ENCODE data around the gene PDE1C.

PDE1C gene

GRCh38 chr7:31720366-31720765 is 349.8 kb downstream of the PDE1C start:
- no peak overlapping the region for H2AFZ ChIP-seq
- H3K9me3 ChIP-seq (ENCODE audit: control insufficient read depth, low read length), result no peaks in the 10 kb centered on the region
- no peak for TF ChIP-seq CTCF (IDR thresholded peaks at IDR 0.05)
- H3K27ac ChIP-seq, result no peak overlapping the region
- no peaks in the 10 kb centered on the region for H3K36me3 ChIP-seq (ENCODE audit: control insufficient read depth, insufficient read depth, low read length)
- no peak overlapping the region for H3K9ac ChIP-seq
- H3K4me2 ChIP-seq (ENCODE audit: low read length), result no peak overlapping the region
- H3K4me1 ChIP-seq, result no peaks in the 10 kb centered on the region
- no peaks in the 10 kb centered on the region for H3K27me3 ChIP-seq (ENCODE audit: control insufficient read depth, insufficient read depth, low read length)
- H3K4me3 ChIP-seq (ENCODE audit: low read depth, low read length), result no peak overlapping the region
- H3K79me2 ChIP-seq, result no peaks in the 10 kb centered on the region

GRCh38 chr7:31716355-31716754 is 353.9 kb downstream of the PDE1C start:
- Histone ChIP-seq H3K4me2 (ENCODE audit: low read length) (no peak overlapping the region), H3K4me3 (ENCODE audit: low read depth, low read length) (no peak overlapping the region), H3K27me3 (ENCODE audit: control insufficient read depth, insufficient read depth, low read length) (no peaks in the 10 kb centered on the region), H3K9ac (no peak overlapping the region), H2AFZ (no peak overlapping the region), H3K27ac (no peak overlapping the region), H3K4me1 (no peaks in the 10 kb centered on the region), H3K9me3 (ENCODE audit: control insufficient read depth, low read length) (no peaks in the 10 kb centered on the region), H3K36me3 (ENCODE audit: control insufficient read depth, insufficient read depth, low read length) (no peaks in the 10 kb centered on the region), H3K79me2 (no peaks in the 10 kb centered on the region)
- no peak for TF ChIP-seq CTCF (IDR thresholded peaks at IDR 0.05)

- Histone ChIP-seq H3K4me1 (no peaks in the 10 kb centered on the region), H2AFZ (no peak overlapping the region), H3K36me3 (ENCODE audit: control insufficient read depth, insufficient read depth, low read length) (no peaks in the 10 kb centered on the region), H3K4me3 (ENCODE audit: low read depth, low read length) (no peak overlapping the region), H3K9me3 (ENCODE audit: control insufficient read depth, low read length) (no peaks in the 10 kb centered on the region), H3K9ac (no peak overlapping the region), H3K79me2 (no peaks in the 10 kb centered on the region), H3K4me2 (ENCODE audit: low read length) (no peak overlapping the region), H3K27me3 (ENCODE audit: control insufficient read depth, insufficient read depth, low read length) (no peaks in the 10 kb centered on the region), H3K27ac (no peak overlapping the region)
- TF ChIP-seq CTCF (IDR thresholded peaks at IDR 0.05), result no peak
These were observed 360.0 kb downstream of the PDE1C start for GRCh38 chr7:31710171-31710570.

GRCh38 chr7:31707089-31707488 is 363.1 kb downstream of the PDE1C start:
- Histone ChIP-seq H3K9ac (no peak overlapping the region), H3K4me1 (no peaks in the 10 kb centered on the region), H3K4me2 (ENCODE audit: low read length) (no peak overlapping the region), H3K79me2 (no peaks in the 10 kb centered on the region), H3K9me3 (ENCODE audit: control insufficient read depth, low read length) (no peaks in the 10 kb centered on the region), H3K27me3 (ENCODE audit: control insufficient read depth, insufficient read depth, low read length) (no peaks in the 10 kb centered on the region), H3K27ac (no peak overlapping the region), H3K36me3 (ENCODE audit: control insufficient read depth, insufficient read depth, low read length) (no peaks in the 10 kb centered on the region), H2AFZ (no peak overlapping the region), H3K4me3 (ENCODE audit: low read depth, low read length) (no peak overlapping the region)
- no peak for TF ChIP-seq CTCF (IDR thresholded peaks at IDR 0.05)

- Histone ChIP-seq H3K9me3 (ENCODE audit: control insufficient read depth, low read length) (no peaks in the 10 kb centered on the region), H3K36me3 (ENCODE audit: control insufficient read depth, insufficient read depth, low read length) (no peaks in the 10 kb centered on the region), H3K4me2 (ENCODE audit: low read length) (no peak overlapping the region), H3K9ac (no peak overlapping the region), H3K4me3 (ENCODE audit: low read depth, low read length) (no peak overlapping the region), H3K4me1 (no peaks in the 10 kb centered on the region), H3K79me2 (no peaks in the 10 kb centered on the region), H3K27ac (no peak overlapping the region), H3K27me3 (ENCODE audit: control insufficient read depth, insufficient read depth, low read length) (no peaks in the 10 kb centered on the region), H2AFZ (no peak overlapping the region)
- no peak for TF ChIP-seq CTCF (IDR thresholded peaks at IDR 0.05)
These were observed 364.8 kb downstream of the PDE1C start for GRCh38 chr7:31705377-31705776.
